ENCODE data around the gene PREX1. TPM values are rescaled to one million over a fixed set of nuclear protein-coding genes. Genes with fewer than 3 reads are reported as not detected.

PREX1 gene
- total RNA-seq, 1 experiment from 2014 or later: 3.3 TPM

- H3F3A ChIP-seq (ENCODE audit: insufficient read depth, low read depth): no peaks in the 10 kb centered on the region
- no peaks in the 10 kb centered on the region for H3K36me3 ChIP-seq (ENCODE audit: low read depth)
- CTCF ChIA-PET: interaction anchor here (0.6 kb wide), 1 partner anchor 168 kb away, joined by 4 read pairs; no protein-coding TSS in a partner anchor
- no peak overlapping the region for H3K4me2 ChIP-seq
- H3K9me3 ChIP-seq (ENCODE audit: insufficient read depth, low read depth): no peaks in the 10 kb centered on the region
- no TSS peak for BruUV-seq (replicated peaks)
- H3K4me1 ChIP-seq (replicated peaks; ENCODE audit: insufficient read depth): peaks cover 6% of the 10 kb centered on the region; the same call in 1 of the 2 replicates
- intact Hi-C loops (cut with micrococcal nuclease; ENCODE audit: unreplicated experiment): no loop called here
- TF ChIP-seq CTCF (conservative IDR thresholded peaks at IDR 0.05): no peak
- TF ChIP-seq EZH2 (IDR thresholded peaks at IDR 0.05; ENCODE audit: low read depth): no peak
- no peaks in the 10 kb centered on the region for H3K27me3 ChIP-seq (ENCODE audit: insufficient read depth, low read depth)
- POLR2A ChIA-PET (ENCODE audit: unreplicated experiment): no interaction called here
- no peaks in the 10 kb centered on the region for H3K9me2 ChIP-seq (ENCODE audit: insufficient read depth)
- H3K79me2 ChIP-seq (ENCODE audit: low read depth): no peaks in the 10 kb centered on the region
- no peak overlapping the region for H3K4me3 ChIP-seq
- H2AFZ ChIP-seq: no peak overlapping the region
- H3K27ac ChIP-seq: no peak overlapping the region
- H4K20me1 ChIP-seq (ENCODE audit: insufficient read depth): no peaks in the 10 kb centered on the region
- no peak for DNase-seq
These were observed 99.6 kb downstream of the PREX1 start for GRCh38 chr20:48728042-48728825.

GRCh38 chr20:48727226-48727625 is 100.6 kb downstream of the PREX1 start:
- H3K9me3 ChIP-seq (ENCODE audit: insufficient read depth, low read depth): no peaks in the 10 kb centered on the region
- POLR2A ChIA-PET (ENCODE audit: unreplicated experiment): no interaction called here
- no peaks in the 10 kb centered on the region for H3K36me3 ChIP-seq (ENCODE audit: low read depth)
- intact Hi-C loops (cut with micrococcal nuclease; ENCODE audit: unreplicated experiment): no loop called here
- H3K27me3 ChIP-seq (ENCODE audit: insufficient read depth, low read depth): no peaks in the 10 kb centered on the region
- no peaks in the 10 kb centered on the region for H3K79me2 ChIP-seq (ENCODE audit: low read depth)
- H3K9me2 ChIP-seq (ENCODE audit: insufficient read depth): no peaks in the 10 kb centered on the region
- H3F3A ChIP-seq (ENCODE audit: insufficient read depth, low read depth): no peaks in the 10 kb centered on the region
- CTCF ChIA-PET: no interaction called here
- no peak for DNase-seq
- H4K20me1 ChIP-seq (ENCODE audit: insufficient read depth): no peaks in the 10 kb centered on the region
- no peak overlapping the region for H3K4me2 ChIP-seq
- no peak overlapping the region for H3K4me3 ChIP-seq
- no peak overlapping the region for H2AFZ ChIP-seq
- TF ChIP-seq EZH2 (IDR thresholded peaks at IDR 0.05; ENCODE audit: low read depth) (no peak), CTCF (conservative IDR thresholded peaks at IDR 0.05) (no peak)
- peaks cover 6% of the 10 kb centered on the region; the same call in 1 of the 2 replicates for H3K4me1 ChIP-seq (replicated peaks; ENCODE audit: insufficient read depth)
- BruUV-seq (replicated peaks): no TSS peak
- no peak overlapping the region for H3K27ac ChIP-seq

GRCh38 chr20:48725555-48725991 is 102.2 kb downstream of the PREX1 start:
- ChIA-PET POLR2A (ENCODE audit: unreplicated experiment) (interaction anchor here (0.5 kb wide), 1 partner anchor 15 kb away, joined by 3 read pairs; no protein-coding TSS in a partner anchor), CTCF (interaction anchor here (0.5 kb wide), 1 partner anchor 328 kb away, joined by 11 read pairs; no protein-coding TSS in a partner anchor)
- Histone ChIP-seq H3K27ac (no peak overlapping the region), H3K79me2 (ENCODE audit: low read depth) (no peaks in the 10 kb centered on the region), H3F3A (ENCODE audit: insufficient read depth, low read depth) (no peaks in the 10 kb centered on the region), H3K9me2 (ENCODE audit: insufficient read depth) (no peaks in the 10 kb centered on the region), H3K36me3 (ENCODE audit: low read depth) (no peaks in the 10 kb centered on the region), H4K20me1 (ENCODE audit: insufficient read depth) (no peaks in the 10 kb centered on the region), H3K4me3 (no peak overlapping the region), H3K4me2 (no peak overlapping the region), H3K4me1 (replicated peaks; ENCODE audit: insufficient read depth) (peaks cover 6% of the 10 kb centered on the region; the same call in 1 of the 2 replicates), H3K9me3 (ENCODE audit: insufficient read depth, low read depth) (no peaks in the 10 kb centered on the region), H3K27me3 (ENCODE audit: insufficient read depth, low read depth) (no peaks in the 10 kb centered on the region), H2AFZ (no peak overlapping the region)
- peak in 1 of 2 experiments; percentile 56 for DNase-seq
- BruUV-seq (replicated peaks): no TSS peak
- intact Hi-C loops (cut with micrococcal nuclease; ENCODE audit: unreplicated experiment): no loop called here
- TF ChIP-seq EZH2 (IDR thresholded peaks at IDR 0.05; ENCODE audit: low read depth) (no peak), CTCF (conservative IDR thresholded peaks at IDR 0.05) (no peak)

All from PC-9 (cell line).